ENCODE measurements around the gene DSE. TPM values are rescaled to one million over a fixed set of nuclear protein-coding genes. Genes with fewer than 3 reads are reported as not detected.

Gene DSE
- total RNA-seq, 1 experiment from 2014 or later = 86.5 TPM

- H3K27me3 Mint-ChIP-seq (ENCODE audit: insufficient read depth, unreplicated experiment) = no peaks in the 10 kb centered on the region
- peaks cover 15% of the 10 kb centered on the region for H3K4me1 Mint-ChIP-seq (ENCODE audit: insufficient read depth, unreplicated experiment)
- intact Hi-C loops (cut with micrococcal nuclease) = no loop called here
- peak; percentile 48 for DNase-seq (ENCODE audit: unreplicated experiment)
- no TSS peak for BruUV-seq (replicated peaks)
- CTCF ChIA-PET = interaction anchor here (0.6 to 1.8 kb wide), 7 partner anchors 8 to 219 kb away, joined by 3 to 9 read pairs (median 3); no protein-coding TSS in a partner anchor
- no peaks in the 10 kb centered on the region for H3K9me3 Mint-ChIP-seq (ENCODE audit: unreplicated experiment)
- no peaks in the 10 kb centered on the region for H3K36me3 Mint-ChIP-seq (ENCODE audit: insufficient read depth, unreplicated experiment)
- peak overlapping the region; percentile 90 for H3K27ac Mint-ChIP-seq (ENCODE audit: low read depth, unreplicated experiment)
- peak overlapping the region; percentile 11 for H3K4me3 Mint-ChIP-seq (ENCODE audit: unreplicated experiment)
- TF ChIP-seq CTCF (IDR thresholded peaks at IDR 0.05; ENCODE audit: unreplicated experiment) = no peak
- POLR2A ChIA-PET = interaction anchor here (0.6 to 2.9 kb wide), 13 partner anchors 9 to 219 kb away, joined by 3 to 13 read pairs (median 4); partner anchors contain the start of genes RWDD1 and TSPYL1
Observed at GRCh38 chr6:116352515-116353471, 18.0 kb upstream of the DSE start.

- no peak for TF ChIP-seq CTCF (IDR thresholded peaks at IDR 0.05; ENCODE audit: unreplicated experiment)
- no peak overlapping the region for H3K4me3 Mint-ChIP-seq (ENCODE audit: unreplicated experiment)
- intact Hi-C loops (cut with micrococcal nuclease) = no loop called here
- no peak overlapping the region for H3K27ac Mint-ChIP-seq (ENCODE audit: low read depth, unreplicated experiment)
- no peaks in the 10 kb centered on the region for H3K27me3 Mint-ChIP-seq (ENCODE audit: insufficient read depth, unreplicated experiment)
- H3K4me1 Mint-ChIP-seq (ENCODE audit: insufficient read depth, unreplicated experiment) = peaks cover 15% of the 10 kb centered on the region
- no peaks in the 10 kb centered on the region for H3K9me3 Mint-ChIP-seq (ENCODE audit: unreplicated experiment)
- DNase-seq (ENCODE audit: unreplicated experiment) = no peak
- H3K36me3 Mint-ChIP-seq (ENCODE audit: insufficient read depth, unreplicated experiment) = no peaks in the 10 kb centered on the region
- ChIA-PET CTCF (interaction anchor here (0.6 to 0.9 kb wide), 2 partner anchors 12 to 86 kb away, joined by 3 read pairs; no protein-coding TSS in a partner anchor), POLR2A (interaction anchor here (0.6 to 2.9 kb wide), 5 partner anchors 7 to 75 kb away, joined by 3 to 13 read pairs (median 3); no protein-coding TSS in a partner anchor)
- no TSS peak for BruUV-seq (replicated peaks)
Observed at GRCh38 chr6:116354236-116354635, 16.5 kb upstream of the DSE start.

GRCh38 chr6:116355796-116356195 lies 15.0 kb upstream of the DSE start:
- POLR2A ChIA-PET = interaction anchor here (0.7 kb wide), 1 partner anchor 45 kb away, joined by 3 read pairs; no protein-coding TSS in a partner anchor
- DNase-seq (ENCODE audit: unreplicated experiment) = no peak
- Mint-ChIP-seq H3K4me3 (ENCODE audit: unreplicated experiment) (no peak overlapping the region), H3K36me3 (ENCODE audit: insufficient read depth, unreplicated experiment) (no peaks in the 10 kb centered on the region), H3K9me3 (ENCODE audit: unreplicated experiment) (no peaks in the 10 kb centered on the region), H3K27me3 (ENCODE audit: insufficient read depth, unreplicated experiment) (no peaks in the 10 kb centered on the region), H3K27ac (ENCODE audit: low read depth, unreplicated experiment) (no peak overlapping the region), H3K4me1 (ENCODE audit: insufficient read depth, unreplicated experiment) (peaks cover 15% of the 10 kb centered on the region)
- BruUV-seq (replicated peaks) = no TSS peak
- intact Hi-C loops (cut with micrococcal nuclease) = no loop called here
- CTCF ChIA-PET = interaction anchor here (0.5 to 0.6 kb wide), 2 partner anchors 44 to 156 kb away, joined by 3 to 5 read pairs; no protein-coding TSS in a partner anchor
- no peak for TF ChIP-seq CTCF (IDR thresholded peaks at IDR 0.05; ENCODE audit: unreplicated experiment)

GRCh38 chr6:116359131-116359530 lies 11.6 kb upstream of the DSE start:
- CTCF ChIA-PET = no interaction called here
- H3K27me3 Mint-ChIP-seq (ENCODE audit: insufficient read depth, unreplicated experiment) = no peaks in the 10 kb centered on the region
- no TSS peak for BruUV-seq (replicated peaks)

More at GRCh38 chr6:116359131-116359530, 11.6 kb upstream of the DSE start:
- Mint-ChIP-seq H3K27ac (ENCODE audit: low read depth, unreplicated experiment) (no peak overlapping the region), H3K4me1 (ENCODE audit: insufficient read depth, unreplicated experiment) (peaks cover 8% of the 10 kb centered on the region), H3K9me3 (ENCODE audit: unreplicated experiment) (no peaks in the 10 kb centered on the region), H3K4me3 (ENCODE audit: unreplicated experiment) (no peak overlapping the region), H3K36me3 (ENCODE audit: insufficient read depth, unreplicated experiment) (no peaks in the 10 kb centered on the region)
- no peak for TF ChIP-seq CTCF (IDR thresholded peaks at IDR 0.05; ENCODE audit: unreplicated experiment)
- POLR2A ChIA-PET = interaction anchor here (0.7 to 1.2 kb wide), 4 partner anchors 15 to 80 kb away, joined by 3 to 4 read pairs (median 4); partner anchors contain the start of gene TSPYL1
- intact Hi-C loops (cut with micrococcal nuclease) = no loop called here
- DNase-seq (ENCODE audit: unreplicated experiment) = no peak

Measured in MCF 10A (cell line).